Breast epithelium (tissue), 3 donors: ENCODE results near the gene DSG1.

Experiments used
- POLR2AphosphoS5 ChIP-seq, 3 donors: sonication (generic); formaldehyde crosslinking; IDR thresholded peaks; one replicate each; pipeline ENCODE4 v1.6.1; 2017; ENCODE audit warnings: antibody characterized with exemption in 3 of 3
- TF ChIP-seq, protein P1 (sequence below), 3 donors: fragments of 450-650 bp; IDR thresholded peaks; one replicate each; pipeline ENCODE4 v1.5.1; 2016 to 2017; ENCODE audit warnings: antibody characterized with exemption in 3 of 3, mild to moderate bottlenecking in 3 of 3, moderate library complexity in 3 of 3

DNA sequence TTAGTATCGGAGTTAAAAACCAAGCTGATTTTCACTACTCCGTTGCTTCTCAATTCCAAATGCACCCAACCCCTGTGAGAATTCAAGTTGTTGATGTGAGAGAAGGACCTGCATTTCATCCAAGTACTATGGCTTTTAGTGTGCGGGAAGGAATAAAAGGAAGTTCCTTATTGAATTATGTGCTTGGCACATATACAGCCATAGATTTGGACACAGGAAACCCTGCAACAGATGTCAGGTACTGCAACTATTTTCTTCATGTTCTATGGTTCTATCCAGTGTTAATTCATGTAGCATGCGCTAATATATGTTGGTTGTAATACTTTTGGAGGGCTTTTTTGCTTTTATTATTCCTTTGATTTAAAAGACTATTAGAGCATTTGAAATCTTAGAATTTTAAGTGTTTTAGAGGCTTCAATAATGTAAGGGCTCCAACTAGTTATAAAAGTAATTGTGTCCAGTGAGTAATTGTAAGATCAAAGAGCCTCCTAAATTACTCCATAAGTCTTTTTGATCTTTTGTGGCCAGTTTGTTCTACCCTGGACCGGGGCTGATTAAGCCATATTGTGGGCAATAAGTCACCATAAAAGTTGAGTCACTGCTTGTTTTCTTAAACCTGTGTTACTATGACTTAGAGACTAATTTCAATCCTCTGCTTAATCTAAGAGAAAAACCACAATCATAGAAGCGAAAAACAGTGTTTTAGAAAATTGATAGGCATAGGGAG is 81.5 kb downstream of the DSG1 start:
- no peak for TF ChIP-seq POLR2AphosphoS5 (IDR thresholded peaks at IDR 0.05)
- TF ChIP-seq, protein P1, sequence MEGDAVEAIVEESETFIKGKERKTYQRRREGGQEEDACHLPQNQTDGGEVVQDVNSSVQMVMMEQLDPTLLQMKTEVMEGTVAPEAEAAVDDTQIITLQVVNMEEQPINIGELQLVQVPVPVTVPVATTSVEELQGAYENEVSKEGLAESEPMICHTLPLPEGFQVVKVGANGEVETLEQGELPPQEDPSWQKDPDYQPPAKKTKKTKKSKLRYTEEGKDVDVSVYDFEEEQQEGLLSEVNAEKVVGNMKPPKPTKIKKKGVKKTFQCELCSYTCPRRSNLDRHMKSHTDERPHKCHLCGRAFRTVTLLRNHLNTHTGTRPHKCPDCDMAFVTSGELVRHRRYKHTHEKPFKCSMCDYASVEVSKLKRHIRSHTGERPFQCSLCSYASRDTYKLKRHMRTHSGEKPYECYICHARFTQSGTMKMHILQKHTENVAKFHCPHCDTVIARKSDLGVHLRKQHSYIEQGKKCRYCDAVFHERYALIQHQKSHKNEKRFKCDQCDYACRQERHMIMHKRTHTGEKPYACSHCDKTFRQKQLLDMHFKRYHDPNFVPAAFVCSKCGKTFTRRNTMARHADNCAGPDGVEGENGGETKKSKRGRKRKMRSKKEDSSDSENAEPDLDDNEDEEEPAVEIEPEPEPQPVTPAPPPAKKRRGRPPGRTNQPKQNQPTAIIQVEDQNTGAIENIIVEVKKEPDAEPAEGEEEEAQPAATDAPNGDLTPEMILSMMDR (IDR thresholded peaks at IDR 0.05), result no peak
